ENCODE results near the gene DNAH3.
A peak's percentile ranks its signal among the peaks of the same experiment; 100 is the strongest.
"Not testable (repeated sequence)": the region's sequence is repeated elsewhere in the genome, so short reads cannot be mapped to it uniquely, and the experiment has no call there.

The DNAH3 gene

DNA sequence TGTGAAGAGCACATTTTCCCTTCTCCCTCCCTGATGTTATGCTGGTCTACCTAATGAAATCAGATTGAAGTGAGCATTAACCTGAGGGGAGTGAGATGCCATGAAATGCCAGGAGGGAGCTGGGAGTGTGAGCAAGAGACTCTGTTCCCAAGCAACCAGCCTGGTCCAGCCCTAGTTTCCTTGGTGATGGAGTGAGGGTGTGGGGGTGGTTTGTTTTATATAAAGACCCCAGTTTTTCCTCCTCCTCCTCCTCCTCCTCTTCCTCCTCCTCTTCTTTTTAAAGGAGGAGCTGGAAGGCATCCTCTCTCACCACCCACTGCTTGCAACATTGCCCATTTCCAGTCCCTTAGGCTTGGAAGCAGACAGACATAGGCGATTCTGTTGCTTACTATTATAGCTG is 97.1 kb downstream of the DNAH3 start:
- H3K9me3 Mint-ChIP-seq = no peaks in the 10 kb centered on the region
- DNase-seq (no peak), ATAC-seq (replicated peaks) (no peak)
- H3K4me3 Mint-ChIP-seq = no peak overlapping the region
- H3K4me1 Mint-ChIP-seq = no peaks in the 10 kb centered on the region
- H3K27me3 Mint-ChIP-seq = peaks cover 30 to 52% of the 10 kb centered on the region in 2 donors
- H3K27ac Mint-ChIP-seq = no peak overlapping the region
- no peaks in the 10 kb centered on the region for H3K36me3 Mint-ChIP-seq

DNA sequence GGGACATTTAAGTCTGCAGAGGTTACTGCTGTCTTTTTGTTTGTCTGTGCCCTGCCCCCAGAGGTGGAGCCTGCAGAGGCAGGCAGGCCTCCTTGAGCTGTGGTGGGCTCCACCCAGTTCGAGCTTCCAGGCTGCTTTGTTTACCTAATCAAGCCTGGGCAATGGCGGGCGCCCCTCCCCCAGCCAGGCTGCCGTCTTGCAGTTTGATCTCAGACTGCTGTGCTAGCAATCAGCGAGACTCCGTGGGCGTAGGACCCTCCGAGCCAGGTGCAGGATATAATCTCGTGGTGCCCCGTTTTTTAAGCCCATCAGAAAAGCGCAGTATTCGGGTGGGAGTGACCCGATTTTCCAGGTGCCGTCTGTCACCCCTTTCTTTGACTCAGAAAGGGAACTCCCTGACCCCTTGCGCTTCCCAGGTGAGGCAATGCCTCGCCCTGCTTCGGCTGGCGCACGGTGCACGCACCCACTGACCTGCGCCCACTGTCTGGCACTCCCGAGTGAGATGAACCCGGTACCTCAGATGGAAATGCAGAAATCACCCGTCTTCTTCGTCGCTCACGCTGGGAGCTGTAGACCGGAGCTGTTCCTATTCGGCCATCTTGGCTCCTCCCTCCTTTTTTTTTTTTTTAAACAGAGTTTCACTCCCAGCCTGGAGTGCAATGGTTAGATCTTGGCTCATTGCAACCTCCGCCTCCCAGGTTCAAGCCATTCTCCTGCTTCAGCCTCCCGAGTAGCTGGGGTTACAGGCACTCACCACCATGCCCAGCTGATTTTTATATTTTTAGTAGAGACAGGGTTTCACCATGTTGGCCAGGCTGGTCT is 102.3 kb downstream of the DNAH3 start:
- H3K36me3 Mint-ChIP-seq; ATAC-seq (replicated peaks); DNase-seq; H3K27ac Mint-ChIP-seq; H3K9me3 Mint-ChIP-seq; H3K4me3 Mint-ChIP-seq; H3K4me1 Mint-ChIP-seq: not testable (repeated sequence)
- peaks cover 17 to 25% of the 10 kb centered on the region in 2 donors for H3K27me3 Mint-ChIP-seq

DNA sequence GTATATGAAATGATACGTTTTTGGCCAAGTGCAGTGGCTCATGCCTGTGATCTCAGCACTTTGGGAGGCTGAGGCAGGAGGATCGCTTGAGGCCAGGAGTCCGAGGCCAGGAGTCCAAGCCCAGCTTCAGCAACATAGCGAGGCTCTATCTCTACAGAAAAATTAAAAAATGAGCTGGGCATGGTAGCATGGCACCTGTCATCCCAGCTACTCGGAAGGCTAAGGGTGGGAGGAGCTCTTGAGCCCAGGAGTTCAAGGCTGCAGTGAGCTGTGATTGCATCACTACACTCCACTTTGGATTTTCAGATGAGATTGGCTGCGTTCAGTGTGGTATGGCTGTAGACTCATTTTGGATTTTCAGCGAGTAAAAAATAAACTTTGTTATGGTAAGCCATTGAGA is 112.4 kb downstream of the DNAH3 start:
- H3K27me3 Mint-ChIP-seq = no peaks in the 10 kb centered on the region
- no peaks in the 10 kb centered on the region for H3K36me3 Mint-ChIP-seq
- H3K27ac Mint-ChIP-seq = no peak overlapping the region
- no peak for DNase-seq
- H3K9me3 Mint-ChIP-seq = no peaks in the 10 kb centered on the region
- H3K4me1 Mint-ChIP-seq = no peaks in the 10 kb centered on the region
- no peak overlapping the region for H3K4me3 Mint-ChIP-seq
- no peak for ATAC-seq (replicated peaks)

DNA sequence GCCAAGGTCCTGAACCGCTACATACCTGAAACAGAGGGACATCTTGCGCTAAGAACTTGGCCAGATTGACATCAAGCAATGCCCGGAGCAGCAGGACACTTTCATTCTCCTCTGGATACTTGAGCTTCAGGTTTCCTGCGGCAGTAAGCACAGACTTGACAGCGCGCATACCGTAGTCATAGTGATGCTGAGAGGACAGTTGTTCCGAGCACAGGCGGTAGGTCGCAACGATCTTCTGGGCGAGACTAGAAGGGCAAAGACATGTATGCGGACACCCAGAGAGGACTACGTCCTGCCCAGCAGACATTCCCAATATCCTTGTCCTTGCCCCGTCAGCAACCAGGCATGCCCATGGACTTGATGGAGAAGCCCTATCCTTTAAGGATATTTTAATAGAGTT is 112.9 kb downstream of the DNAH3 start:
- Mint-ChIP-seq H3K27me3 (no peaks in the 10 kb centered on the region), H3K27ac (no peak overlapping the region), H3K36me3 (no peaks in the 10 kb centered on the region), H3K9me3 (no peaks in the 10 kb centered on the region), H3K4me1 (no peaks in the 10 kb centered on the region), H3K4me3 (no peak overlapping the region)
- ATAC-seq (replicated peaks) (no peak), DNase-seq (no peak)

DNA sequence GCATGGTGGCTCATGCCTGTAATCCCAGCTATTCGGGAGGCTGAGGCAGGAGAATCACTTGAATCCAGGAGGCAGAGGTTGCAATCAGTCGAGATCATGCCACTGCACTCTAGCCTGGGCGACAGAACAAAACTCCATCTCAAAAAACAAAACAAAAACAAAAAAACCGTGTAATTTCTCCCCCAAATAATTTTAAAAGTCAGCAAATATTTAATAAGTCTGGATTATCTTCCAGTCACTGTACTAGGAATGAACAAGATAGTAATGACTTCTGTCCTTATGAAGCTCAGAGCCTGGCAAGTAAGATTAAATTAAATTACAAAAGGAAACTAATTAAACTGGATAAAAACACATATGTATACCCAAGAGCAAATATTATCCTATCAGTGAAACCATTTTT is 113.5 kb downstream of the DNAH3 start:
- no peak overlapping the region for H3K4me3 Mint-ChIP-seq
- H3K27ac Mint-ChIP-seq = no peak overlapping the region
- DNase-seq (no peak), ATAC-seq (replicated peaks) (no peak)
- no peaks in the 10 kb centered on the region for H3K36me3 Mint-ChIP-seq
- H3K4me1 Mint-ChIP-seq = no peaks in the 10 kb centered on the region
- peaks cover 0 to under 1% of the 10 kb centered on the region in 2 donors for H3K27me3 Mint-ChIP-seq
- H3K9me3 Mint-ChIP-seq = no peaks in the 10 kb centered on the region

DNA sequence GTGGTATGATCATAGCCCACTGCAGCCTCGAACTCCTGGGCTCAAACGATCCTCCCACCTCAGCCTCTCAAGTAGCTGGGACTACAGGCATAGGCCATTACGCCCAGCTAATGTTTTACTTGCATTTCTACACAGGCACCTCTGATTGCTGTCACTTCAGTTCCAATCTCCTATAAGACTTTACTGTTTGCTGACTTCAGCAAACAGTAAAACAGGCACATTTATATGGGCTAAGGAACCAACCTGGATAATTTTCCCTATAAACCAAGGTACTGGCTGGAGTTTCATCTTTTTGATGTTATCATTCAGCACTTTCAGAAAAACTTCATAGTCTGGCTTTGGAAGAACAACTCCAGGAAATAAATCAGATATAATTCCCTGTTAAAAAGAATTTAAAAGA is 114.2 kb downstream of the DNAH3 start:
- Mint-ChIP-seq H3K27ac (no peak overlapping the region), H3K9me3 (no peaks in the 10 kb centered on the region), H3K27me3 (peaks cover 5 to 6% of the 10 kb centered on the region in 2 donors), H3K4me1 (no peaks in the 10 kb centered on the region), H3K4me3 (no peak overlapping the region), H3K36me3 (no peaks in the 10 kb centered on the region)
- DNase-seq (no peak), ATAC-seq (replicated peaks) (no peak)

DNA sequence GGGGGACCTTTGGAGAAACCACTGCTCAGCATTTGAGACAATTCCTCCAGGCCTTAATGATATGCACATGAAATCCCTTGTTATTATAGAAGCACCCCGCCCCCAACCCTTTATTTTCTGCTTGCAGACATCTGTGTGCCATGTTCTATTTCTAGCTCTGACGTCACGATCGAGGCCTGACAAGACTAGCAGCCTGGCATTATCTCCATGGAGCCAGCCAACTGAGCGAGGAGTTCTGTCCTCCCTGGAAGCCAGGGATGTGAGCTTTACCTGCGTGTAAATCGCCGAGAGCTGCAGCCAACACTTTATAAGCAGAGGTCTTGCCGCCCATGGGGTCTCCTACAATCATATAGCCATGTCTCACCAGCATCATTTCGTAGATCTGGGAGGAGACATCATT is 116.9 kb downstream of the DNAH3 start:
- H3K27me3 Mint-ChIP-seq = peaks cover 6 to 13% of the 10 kb centered on the region in 2 donors
- no peaks in the 10 kb centered on the region for H3K4me1 Mint-ChIP-seq
- H3K27ac Mint-ChIP-seq = no peak overlapping the region
- no peaks in the 10 kb centered on the region for H3K9me3 Mint-ChIP-seq
- no peak overlapping the region for H3K4me3 Mint-ChIP-seq
- ATAC-seq (replicated peaks) (no peak), DNase-seq (no peak)
- no peaks in the 10 kb centered on the region for H3K36me3 Mint-ChIP-seq

DNA sequence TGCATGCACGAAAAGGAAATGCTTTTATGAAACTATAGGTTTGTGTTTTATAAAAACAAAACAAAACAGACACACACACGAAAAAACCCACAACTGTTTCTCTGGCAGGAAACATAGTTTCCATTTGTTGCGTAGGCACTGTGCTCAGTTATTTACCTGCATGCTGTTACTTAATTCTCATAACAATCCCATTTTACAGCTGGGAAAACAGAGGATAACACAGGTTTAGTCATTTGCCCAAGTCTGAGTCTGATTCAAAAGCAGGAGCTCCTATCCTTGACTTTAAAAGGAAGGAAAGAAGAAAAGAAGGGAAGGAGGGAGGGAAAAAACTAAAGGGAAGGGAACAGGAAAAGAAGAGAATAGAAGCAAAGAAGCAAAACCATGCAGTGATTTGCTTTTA is 117.4 kb downstream of the DNAH3 start:
- Mint-ChIP-seq H3K4me3 (no peak overlapping the region), H3K4me1 (no peaks in the 10 kb centered on the region), H3K27ac (no peak overlapping the region), H3K27me3 (peaks cover 6 to 13% of the 10 kb centered on the region in 2 donors), H3K9me3 (no peaks in the 10 kb centered on the region), H3K36me3 (no peaks in the 10 kb centered on the region)
- no peak for ATAC-seq (replicated peaks)
- no peak for DNase-seq

DNA sequence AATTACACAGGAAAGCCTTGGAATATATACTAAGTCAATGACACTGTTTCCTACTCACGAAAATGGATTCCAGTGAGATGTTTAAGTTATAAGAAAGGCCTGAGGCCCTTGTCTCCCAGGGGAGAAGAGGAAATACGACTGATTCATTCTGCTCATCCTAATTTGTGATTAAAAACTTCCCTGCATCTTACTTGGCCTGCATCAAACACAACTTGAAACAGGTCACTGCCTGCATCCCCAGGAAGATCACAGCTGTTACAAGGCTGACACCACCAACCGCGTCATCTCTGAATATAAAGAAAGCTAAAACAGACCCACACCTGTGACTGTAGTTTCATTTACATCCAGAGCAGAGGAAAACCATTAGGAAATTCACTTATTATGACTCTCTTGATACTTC is 121.9 kb downstream of the DNAH3 start:
- Mint-ChIP-seq H3K4me3 (no peak overlapping the region), H3K27me3 (peaks cover 13 to 20% of the 10 kb centered on the region in 2 donors), H3K4me1 (no peaks in the 10 kb centered on the region), H3K9me3 (no peaks in the 10 kb centered on the region), H3K27ac (no peak overlapping the region), H3K36me3 (no peaks in the 10 kb centered on the region)
- DNase-seq = no peak
- no peak for ATAC-seq (replicated peaks)

DNA sequence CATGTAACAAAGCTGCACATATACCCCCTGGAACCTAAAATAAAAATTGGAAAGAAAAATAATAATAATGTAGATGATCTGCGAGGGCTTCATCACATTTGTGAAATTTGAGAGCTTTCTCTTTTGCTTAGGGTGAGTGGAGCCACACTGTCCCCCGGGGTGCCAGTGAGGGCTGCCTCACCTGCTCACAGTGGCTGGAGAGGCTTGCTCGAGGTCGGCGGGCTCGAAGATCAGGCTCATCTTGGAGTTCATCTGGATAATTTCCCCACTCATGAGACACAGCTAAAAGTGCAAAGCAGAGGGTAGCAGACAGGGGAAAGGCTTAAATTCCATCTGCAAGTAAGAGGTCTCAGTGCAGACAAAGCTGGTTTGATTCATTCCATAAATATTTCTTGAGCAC is 123.8 kb downstream of the DNAH3 start:
- H3K27me3 Mint-ChIP-seq = peaks cover 19 to 23% of the 10 kb centered on the region in 2 donors
- DNase-seq (no peak), ATAC-seq (replicated peaks) (no peak)
- H3K4me3 Mint-ChIP-seq = no peak overlapping the region
- H3K4me1 Mint-ChIP-seq = no peaks in the 10 kb centered on the region
- no peaks in the 10 kb centered on the region for H3K9me3 Mint-ChIP-seq
- H3K36me3 Mint-ChIP-seq = no peaks in the 10 kb centered on the region
- no peak overlapping the region for H3K27ac Mint-ChIP-seq

DNA sequence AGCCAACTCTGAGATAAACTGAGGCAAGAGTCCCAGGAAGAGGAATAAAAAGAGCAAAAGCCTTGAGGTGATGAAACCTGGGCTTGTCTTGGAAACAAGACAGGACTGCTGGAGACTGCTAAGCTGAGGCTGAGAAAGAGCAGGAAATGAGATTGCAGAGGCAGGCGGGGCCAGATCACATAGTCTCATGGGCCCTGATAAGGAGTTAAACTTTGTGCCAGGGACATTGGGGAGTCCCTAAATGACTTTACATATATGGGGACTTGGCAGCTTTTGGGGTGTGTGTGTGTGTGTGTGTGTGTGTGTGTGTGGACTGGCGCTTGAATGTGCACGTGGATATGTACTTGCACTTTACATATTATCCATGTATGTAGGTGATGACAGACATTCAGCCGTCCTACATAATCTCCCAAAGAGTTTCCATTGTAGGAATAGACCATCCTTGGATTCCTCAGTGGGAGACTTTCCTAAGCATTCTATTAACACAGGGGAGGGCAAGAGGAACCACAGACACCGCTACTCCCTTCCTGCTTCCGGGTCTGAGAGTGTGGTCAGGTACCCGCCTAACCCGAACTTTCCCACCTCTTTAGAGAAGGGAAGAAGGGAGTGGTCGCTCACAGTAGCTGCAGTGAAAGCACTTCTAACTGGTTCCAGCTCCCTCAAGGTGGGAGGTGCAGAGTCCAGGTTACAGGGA is 127.0 kb downstream of the DNAH3 start:
- Mint-ChIP-seq H3K27ac (no peak overlapping the region), H3K4me1 (no peaks in the 10 kb centered on the region), H3K36me3 (no peaks in the 10 kb centered on the region), H3K9me3 (no peaks in the 10 kb centered on the region), H3K27me3 (peaks cover 21 to 22% of the 10 kb centered on the region in 2 donors), H3K4me3 (no peak overlapping the region)
- DNase-seq = no peak
- peak in 1 of 2 donors; percentile 21 for ATAC-seq (replicated peaks)

DNA sequence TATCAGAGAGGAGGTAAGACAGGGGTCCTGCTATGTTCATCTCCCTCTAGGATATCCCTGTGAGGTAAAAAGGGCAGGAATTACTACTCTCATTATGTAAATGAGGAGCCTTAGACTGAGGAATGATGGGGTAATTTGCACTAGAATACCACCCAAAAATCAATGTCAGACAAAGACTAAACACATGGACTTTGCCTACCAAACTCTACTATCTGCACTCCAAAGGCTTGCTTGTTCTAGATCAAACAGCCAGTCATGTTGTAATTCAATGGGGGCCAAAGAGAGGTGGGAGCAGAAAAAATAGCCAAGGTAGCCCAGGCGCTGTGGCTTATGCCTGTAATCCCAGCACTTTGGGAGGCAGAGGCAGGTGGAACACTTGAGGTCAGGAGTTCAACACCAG is 129.3 kb downstream of the DNAH3 start:
- H3K4me3 Mint-ChIP-seq = no peak overlapping the region

DNA sequence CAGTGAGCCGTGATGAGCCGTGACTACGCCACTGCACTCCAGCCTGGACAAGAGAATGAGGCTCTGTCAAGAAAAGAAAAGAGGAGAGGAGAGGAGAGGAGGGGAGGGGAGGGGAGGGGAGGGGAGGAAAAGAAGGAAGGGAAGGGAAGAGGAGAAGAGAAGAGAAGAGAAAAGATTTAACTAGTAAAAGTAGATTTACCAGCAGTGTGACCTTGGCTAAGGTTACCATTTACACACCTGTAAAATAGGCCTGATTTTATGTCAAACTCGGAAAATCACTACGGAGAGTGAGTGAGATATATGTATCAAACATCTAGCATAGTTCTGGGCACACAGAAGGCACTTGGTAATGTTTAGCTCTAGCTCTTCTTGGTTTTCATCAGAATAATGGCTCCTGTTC is 140.8 kb downstream of the DNAH3 start:
- no peak overlapping the region for H3K4me3 Mint-ChIP-seq

More for the DNA sequence above, 129.3 kb downstream of the DNAH3 start:
- H3K27ac Mint-ChIP-seq = no peak overlapping the region
- no peak for DNase-seq
- no peaks in the 10 kb centered on the region for H3K9me3 Mint-ChIP-seq
- ATAC-seq (replicated peaks) = no peak
- H3K36me3 Mint-ChIP-seq = no peaks in the 10 kb centered on the region
- peaks cover 15 to 21% of the 10 kb centered on the region in 2 donors for H3K27me3 Mint-ChIP-seq
- H3K4me1 Mint-ChIP-seq = no peaks in the 10 kb centered on the region

DNA sequence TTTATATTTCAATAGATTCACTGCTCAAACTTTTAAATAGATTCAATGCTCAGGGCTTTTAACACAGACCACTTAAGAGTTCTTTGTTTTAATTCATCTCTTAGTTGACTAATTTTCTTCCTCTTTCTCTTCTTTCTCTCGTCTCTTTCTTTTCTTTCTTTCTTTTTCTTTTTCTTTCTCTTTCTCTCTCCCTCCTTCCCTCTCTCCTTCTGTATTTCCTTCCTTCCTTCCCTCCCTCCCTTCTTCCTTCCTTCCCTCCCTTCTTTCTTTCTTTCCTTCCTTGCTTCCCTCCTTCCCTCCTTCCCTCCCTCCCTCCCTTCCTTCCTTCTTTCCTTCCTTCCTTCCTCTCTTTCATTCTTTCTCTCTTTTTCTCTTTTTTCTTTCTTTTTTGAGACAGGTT is 145.6 kb downstream of the DNAH3 start:
- Mint-ChIP-seq H3K4me3 (no peak overlapping the region), H3K4me1 (no peaks in the 10 kb centered on the region), H3K9me3 (no peaks in the 10 kb centered on the region), H3K27ac (no peak overlapping the region), H3K27me3 (peaks cover 28 to 51% of the 10 kb centered on the region in 2 donors), H3K36me3 (no peaks in the 10 kb centered on the region)
- DNase-seq (no peak), ATAC-seq (replicated peaks) (no peak)

More for the DNA sequence above, 140.8 kb downstream of the DNAH3 start:
- DNase-seq (no peak), ATAC-seq (replicated peaks) (no peak)
- Mint-ChIP-seq H3K36me3 (no peaks in the 10 kb centered on the region), H3K27ac (no peak overlapping the region), H3K9me3 (peaks cover 0 to 4% of the 10 kb centered on the region in 2 donors), H3K4me1 (no peaks in the 10 kb centered on the region), H3K27me3 (peaks cover 52 to 57% of the 10 kb centered on the region in 2 donors)

DNA sequence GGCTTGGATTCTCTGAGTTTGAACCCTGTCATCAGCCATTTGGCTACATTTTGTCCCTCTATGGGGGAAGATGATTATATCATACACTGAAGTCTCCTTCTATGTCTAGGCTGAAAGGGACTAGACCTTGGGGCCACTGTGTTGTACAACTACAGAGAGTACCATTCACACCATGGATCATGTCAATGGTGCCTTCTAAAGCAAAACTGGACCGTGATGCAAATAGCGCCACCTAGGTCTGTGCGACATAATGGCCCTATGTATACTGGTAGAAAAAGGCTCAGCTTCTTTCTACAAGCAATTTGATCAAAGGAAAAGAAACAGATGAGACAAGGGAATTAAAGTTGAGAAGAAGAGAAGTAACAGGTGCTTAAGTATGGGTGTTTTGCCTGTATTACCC is 149.4 kb downstream of the DNAH3 start:
- DNase-seq (no peak), ATAC-seq (replicated peaks) (no peak)
- H3K36me3 Mint-ChIP-seq = no peaks in the 10 kb centered on the region
- no peaks in the 10 kb centered on the region for H3K4me1 Mint-ChIP-seq
- H3K9me3 Mint-ChIP-seq = no peaks in the 10 kb centered on the region
- H3K27ac Mint-ChIP-seq = no peak overlapping the region
- no peak overlapping the region for H3K4me3 Mint-ChIP-seq
- peaks cover 10 to 32% of the 10 kb centered on the region in 2 donors for H3K27me3 Mint-ChIP-seq

Data from stimulated activated naive B cell treated with anti-CD40 and anti-IgM and Interleukin-4, amounts not matched to agents 10 μg/mL and 1 μg/mL and 100 μg/mL, for 72 hours (primary cell).